ENCODE results near the gene SYDE1. TPM values are rescaled to one million over a fixed set of nuclear protein-coding genes. Genes with fewer than 3 reads are reported as not detected.

The SYDE1 gene
- total and polyA plus RNA-seq, 12 donors = 9.4 to 17.1 (median 12.8) TPM

GRCh38 chr19:15109768-15110417 is 2.7 kb downstream of the SYDE1 start:
- WGBS, 2 donors = 93% methylated on average over 49 of the region's 49 CpGs
- peaks cover 3 to 33% (median 23%) of the 10 kb centered on the region in 9 donors for H3K4me1 ChIP-seq
- H3K4me3 ChIP-seq = no peak overlapping the region
- no peak for DNase-seq
- no peak for ATAC-seq
- intact Hi-C loops (cut with DNase I) = loop anchor here in 4 of 10 donors (10.0 kb wide), 3 partner anchors 135 to 345 kb away; no protein-coding TSS in a partner anchor
- no peak for TF ChIP-seq CTCF (IDR thresholded peaks at IDR 0.05)
- peaks cover 0 to 3% (median 0%) of the 10 kb centered on the region in 11 donors for H3K9me3 ChIP-seq
- H3K27me3 ChIP-seq = peaks cover 0 to 20% (median 0%) of the 10 kb centered on the region in 7 donors
- H3K27ac ChIP-seq = no peak overlapping the region
- H3K36me3 ChIP-seq = peaks cover 0 to 62% (median 42%) of the 10 kb centered on the region in 9 donors

GRCh38 chr19:15110418-15110815 is 3.2 kb downstream of the SYDE1 start:
- intact Hi-C loops (cut with DNase I) = loop anchor here in 1 of 10 donors (10.0 kb wide), 1 partner anchor 134 kb away; no protein-coding TSS in a partner anchor
- peaks cover 0 to 67% (median 42%) of the 10 kb centered on the region in 9 donors for H3K36me3 ChIP-seq
- ATAC-seq = no peak

GRCh38 chr19:15111758-15112157 is 4.6 kb downstream of the SYDE1 start:
- no peak for ATAC-seq

More at GRCh38 chr19:15110418-15110815, 3.2 kb downstream of the SYDE1 start:
- no peak for DNase-seq
- 92 to 93% methylated on average over 17 of the region's 17 CpGs for WGBS, 2 donors
- Histone ChIP-seq H3K27me3 (peaks cover 0 to 20% (median 0%) of the 10 kb centered on the region in 7 donors), H3K27ac (no peak overlapping the region), H3K4me3 (no peak overlapping the region), H3K4me1 (peaks cover 7 to 39% (median 28%) of the 10 kb centered on the region in 9 donors), H3K9me3 (no peaks in the 10 kb centered on the region)
- TF ChIP-seq CTCF (IDR thresholded peaks at IDR 0.05) = no peak

GRCh38 chr19:15112385-15112784 is 5.2 kb downstream of the SYDE1 start:
- 91 to 93% methylated on average over 11 of the region's 11 CpGs for WGBS, 2 donors
- intact Hi-C loops (cut with DNase I) = loop anchor here in 1 of 10 donors (10.0 kb wide), 1 partner anchor 132 kb away; no protein-coding TSS in a partner anchor
- H3K27ac ChIP-seq = no peak overlapping the region
- H3K27me3 ChIP-seq = peaks cover 0 to 10% (median 0%) of the 10 kb centered on the region in 7 donors
- peaks cover 10 to 46% (median 36%) of the 10 kb centered on the region in 9 donors for H3K4me1 ChIP-seq
- TF ChIP-seq CTCF (IDR thresholded peaks at IDR 0.05) = no peak
- DNase-seq = no peak
- no peak overlapping the region for H3K4me3 ChIP-seq
- no peaks in the 10 kb centered on the region for H3K9me3 ChIP-seq
- no peak for ATAC-seq
- H3K36me3 ChIP-seq = peaks cover 0 to 87% (median 57%) of the 10 kb centered on the region in 9 donors

More at GRCh38 chr19:15111758-15112157, 4.6 kb downstream of the SYDE1 start:
- Histone ChIP-seq H3K4me3 (no peak overlapping the region), H3K4me1 (peaks cover 10 to 47% (median 36%) of the 10 kb centered on the region in 9 donors), H3K27me3 (peaks cover 0 to 12% (median 0%) of the 10 kb centered on the region in 7 donors), H3K36me3 (peaks cover 0 to 80% (median 51%) of the 10 kb centered on the region in 9 donors), H3K27ac (no peak overlapping the region), H3K9me3 (no peaks in the 10 kb centered on the region)
- 98 to 100% methylated on average over 1 of the region's 1 CpG for WGBS, 2 donors
- intact Hi-C loops (cut with DNase I) = loop anchor here in 1 of 10 donors (10.0 kb wide), 1 partner anchor 133 kb away; no protein-coding TSS in a partner anchor
- TF ChIP-seq CTCF (IDR thresholded peaks at IDR 0.05) = no peak
- DNase-seq = no peak
